Upper lobe of right lung (tissue), 1 donor: Measurements from ENCODE around the gene LRRN2. TPM values are rescaled to one million over a fixed set of nuclear protein-coding genes. Genes with fewer than 3 reads are reported as not detected.
A peak's percentile ranks its signal among the peaks of the same experiment; 100 is the strongest.

Source experiments
- ATAC-seq: fragments of 200-7000 bp; cut with Tn5 transposase; one replicate; pipeline ENCODE4 v1.9.1; 2020; ENCODE audit warnings: mild to moderate bottlenecking, moderate library complexity
- DNase-seq: peaks from one replicate; pipeline ENCODE4 v3.0.0-alpha.2; 2020
- H3K27ac ChIP-seq: fragments of 200-600 bp; one replicate; pipeline ENCODE4 v1.8.0; 2022
- H3K27me3 ChIP-seq: fragments of 200-600 bp; one replicate; pipeline ENCODE4 v1.8.0; 2022; ENCODE audit warnings: mild to moderate bottlenecking
- H3K36me3 ChIP-seq: fragments of 200-600 bp; one replicate; pipeline ENCODE4 v1.8.0; 2022
- H3K4me1 ChIP-seq: fragments of 200-600 bp; one replicate; pipeline ENCODE4 v1.8.0; 2022
- H3K4me3 ChIP-seq: fragments of 200-600 bp; one replicate; pipeline ENCODE4 v1.8.0; 2022; ENCODE audit warnings: mild to moderate bottlenecking
- H3K9me3 ChIP-seq: fragments of 200-600 bp; one replicate; pipeline ENCODE4 v1.8.0; 2022
- intact Hi-C: fragments of 100-400 bp; cut with DNase I; formaldehyde crosslinking; loops from one replicate; pipeline ENCODE4 v1.11.0; 2022
- total RNA-seq: library from RNA; stranded (reverse); fragmentation: NEBNext Ultra II Directional; extraction: Animal tissue kit (Norgen Biotek cat#: 25700); gene quantifications from one replicate; pipeline ENCODE4 v1.2.1, GENCODE V29; 2021
- TF ChIP-seq, protein P1 (sequence below): fragments of 200-600 bp; IDR thresholded peaks from one replicate; pipeline ENCODE4 v1.8.0; 2022; ENCODE audit warnings: antibody characterized with exemption
- donor health status: DM: no; HTN: yes; CAD: no; lungs with severe emphysema.

Gene LRRN2
- total RNA-seq, 1 donor from 2014 or later, result 3.2 TPM

DNA sequence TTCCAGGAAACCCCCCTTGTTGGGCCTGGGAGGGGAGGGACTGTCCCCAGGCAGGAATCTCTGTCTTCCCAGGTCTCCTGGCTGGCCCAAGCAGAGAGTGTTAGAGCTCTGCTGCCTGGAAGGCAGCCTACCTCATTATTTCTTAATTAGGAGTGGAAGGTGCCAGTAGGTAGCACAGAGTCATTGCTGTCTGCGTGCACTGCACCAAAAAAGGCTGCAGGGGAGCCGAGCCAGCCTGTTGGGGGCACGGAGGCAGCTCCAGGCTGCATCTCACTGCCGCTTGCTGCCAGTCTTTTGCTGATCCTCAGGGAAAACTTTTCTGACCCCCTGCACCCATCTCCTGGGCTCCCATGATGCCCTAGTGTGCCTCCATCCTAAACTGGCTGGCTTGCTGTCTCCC, 58.1 kb downstream of the LRRN2 start:
- Histone ChIP-seq H3K27ac (no peak overlapping the region), H3K4me1 (no peaks in the 10 kb centered on the region), H3K9me3 (no peaks in the 10 kb centered on the region), H3K4me3 (no peak overlapping the region), H3K27me3 (peaks cover 6% of the 10 kb centered on the region), H3K36me3 (no peaks in the 10 kb centered on the region)
- TF ChIP-seq, protein P1, sequence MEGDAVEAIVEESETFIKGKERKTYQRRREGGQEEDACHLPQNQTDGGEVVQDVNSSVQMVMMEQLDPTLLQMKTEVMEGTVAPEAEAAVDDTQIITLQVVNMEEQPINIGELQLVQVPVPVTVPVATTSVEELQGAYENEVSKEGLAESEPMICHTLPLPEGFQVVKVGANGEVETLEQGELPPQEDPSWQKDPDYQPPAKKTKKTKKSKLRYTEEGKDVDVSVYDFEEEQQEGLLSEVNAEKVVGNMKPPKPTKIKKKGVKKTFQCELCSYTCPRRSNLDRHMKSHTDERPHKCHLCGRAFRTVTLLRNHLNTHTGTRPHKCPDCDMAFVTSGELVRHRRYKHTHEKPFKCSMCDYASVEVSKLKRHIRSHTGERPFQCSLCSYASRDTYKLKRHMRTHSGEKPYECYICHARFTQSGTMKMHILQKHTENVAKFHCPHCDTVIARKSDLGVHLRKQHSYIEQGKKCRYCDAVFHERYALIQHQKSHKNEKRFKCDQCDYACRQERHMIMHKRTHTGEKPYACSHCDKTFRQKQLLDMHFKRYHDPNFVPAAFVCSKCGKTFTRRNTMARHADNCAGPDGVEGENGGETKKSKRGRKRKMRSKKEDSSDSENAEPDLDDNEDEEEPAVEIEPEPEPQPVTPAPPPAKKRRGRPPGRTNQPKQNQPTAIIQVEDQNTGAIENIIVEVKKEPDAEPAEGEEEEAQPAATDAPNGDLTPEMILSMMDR, result no peak
- DNase-seq (no peak), ATAC-seq (no peak)
- intact Hi-C loops, result no loop called here

DNA sequence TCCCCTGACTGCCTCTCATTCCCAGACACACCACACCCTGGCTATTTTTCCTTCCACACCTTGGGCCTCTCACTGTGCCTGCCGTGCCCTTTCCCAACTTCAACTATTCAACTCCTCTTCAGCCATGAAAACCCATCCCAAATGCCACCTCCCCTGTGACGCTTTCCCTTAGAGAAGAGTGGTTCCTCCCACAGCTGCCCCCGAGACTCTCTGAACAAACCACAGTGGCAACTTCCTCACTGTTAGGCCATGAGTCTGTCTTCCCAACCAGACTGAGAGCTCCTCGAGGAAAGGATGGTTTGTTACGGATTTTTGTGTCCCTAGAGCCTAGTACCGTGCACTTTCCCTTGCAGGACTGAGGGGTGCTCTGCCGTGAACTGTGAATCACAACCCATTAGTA, 59.2 kb downstream of the LRRN2 start:
- intact Hi-C loops, result no loop called here
- Histone ChIP-seq H3K27me3 (peaks cover 6% of the 10 kb centered on the region), H3K9me3 (no peaks in the 10 kb centered on the region), H3K4me3 (no peak overlapping the region), H3K4me1 (no peaks in the 10 kb centered on the region), H3K36me3 (no peaks in the 10 kb centered on the region), H3K27ac (no peak overlapping the region)
- DNase-seq (no peak), ATAC-seq (peak; percentile 23)
- TF ChIP-seq, protein P1, result no peak

DNA sequence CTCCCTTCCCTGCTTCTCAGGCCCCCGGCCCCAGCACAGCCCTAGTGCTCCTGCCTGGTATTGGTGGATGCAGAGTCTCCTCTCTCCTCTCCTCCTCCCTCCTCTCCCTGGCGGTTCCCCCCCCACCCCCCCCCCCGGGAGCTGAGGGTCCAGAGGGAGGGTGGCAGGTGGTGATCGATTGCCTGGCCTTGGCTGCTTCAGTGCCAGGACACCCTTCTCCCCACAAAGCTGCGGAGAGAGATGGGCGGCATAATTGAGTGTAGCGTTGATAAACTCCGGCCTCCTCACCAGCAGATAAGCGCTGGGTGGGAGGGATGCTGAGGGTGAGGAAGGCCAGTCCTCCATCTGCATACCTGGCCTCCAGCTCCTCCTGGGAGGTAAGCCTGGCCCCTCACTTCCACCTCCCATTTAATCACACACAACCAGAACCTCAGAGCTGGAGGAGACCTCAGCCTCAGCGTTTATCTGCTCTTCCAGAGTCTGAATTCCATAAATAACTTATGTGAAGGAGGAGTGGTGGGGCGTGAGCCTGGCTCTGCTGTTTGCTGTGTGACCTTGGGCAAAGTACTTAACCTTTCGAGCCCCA, 60.8 kb downstream of the LRRN2 start:
- DNase-seq (no peak), ATAC-seq (no peak)
- H3K27ac ChIP-seq, result no peak overlapping the region
- no peak overlapping the region for H3K4me3 ChIP-seq
- no peaks in the 10 kb centered on the region for H3K36me3 ChIP-seq
- H3K4me1 ChIP-seq, result no peaks in the 10 kb centered on the region
- H3K27me3 ChIP-seq, result no peaks in the 10 kb centered on the region
- intact Hi-C loops, result no loop called here
- TF ChIP-seq, protein P1, result no peak
- H3K9me3 ChIP-seq, result no peaks in the 10 kb centered on the region

DNA sequence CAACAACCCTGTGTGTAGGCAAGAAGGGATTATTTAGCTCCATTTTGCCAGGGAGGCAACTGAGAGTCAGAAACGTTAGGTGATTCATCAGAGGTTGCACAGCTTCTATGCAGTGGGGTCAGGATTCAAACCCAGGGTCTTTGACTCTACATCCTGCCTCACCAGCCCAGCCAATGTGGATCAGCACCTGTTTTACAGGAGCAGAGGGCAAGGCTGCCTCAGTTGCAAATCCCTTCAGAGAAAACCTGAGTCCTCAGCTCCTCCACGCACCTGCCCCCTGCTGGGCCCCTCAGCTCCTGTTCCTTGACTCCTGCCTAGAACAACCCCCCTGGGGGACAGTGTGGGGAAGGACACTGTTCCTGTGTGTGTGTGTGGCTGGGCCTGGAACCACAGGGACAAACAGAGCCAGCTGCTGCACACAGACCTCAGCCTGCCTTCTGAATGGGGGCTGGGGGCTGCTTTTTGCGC, 61.6 kb downstream of the LRRN2 start:
- Histone ChIP-seq H3K27ac (no peak overlapping the region), H3K4me3 (no peak overlapping the region), H3K4me1 (no peaks in the 10 kb centered on the region), H3K27me3 (no peaks in the 10 kb centered on the region), H3K36me3 (no peaks in the 10 kb centered on the region), H3K9me3 (no peaks in the 10 kb centered on the region)
- intact Hi-C loops, result no loop called here
- TF ChIP-seq, protein P1, result no peak
- ATAC-seq (peak; percentile 7), DNase-seq (no peak)

DNA sequence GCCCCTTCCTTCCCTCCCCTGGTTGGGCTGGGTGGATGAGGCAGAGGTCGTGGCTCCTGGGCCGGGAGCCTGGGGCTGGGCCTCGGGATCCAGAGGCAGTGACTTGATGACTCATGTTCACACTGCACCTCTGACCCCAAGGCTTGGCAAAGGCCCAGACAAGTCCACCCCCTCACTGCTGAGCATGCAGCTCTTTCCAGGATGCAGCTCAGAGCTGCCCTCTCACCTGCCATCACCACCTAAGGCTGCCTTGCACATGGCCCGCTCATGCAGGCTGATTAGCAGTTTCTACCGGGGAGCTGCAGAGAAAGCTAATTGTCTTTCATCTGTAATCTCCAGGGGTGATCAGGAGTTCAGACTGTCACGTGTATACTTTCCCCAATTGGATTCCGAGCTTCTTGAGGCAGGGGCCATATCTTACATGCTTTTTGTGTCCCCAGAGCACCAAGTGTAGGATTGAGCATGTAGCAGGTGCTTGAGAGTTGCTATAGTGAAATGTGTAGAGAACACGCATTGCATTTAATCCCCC, 62.1 kb downstream of the LRRN2 start:
- H3K27me3 ChIP-seq, result no peaks in the 10 kb centered on the region
- intact Hi-C loops, result no loop called here
- no peaks in the 10 kb centered on the region for H3K9me3 ChIP-seq
- no peaks in the 10 kb centered on the region for H3K4me1 ChIP-seq
- H3K27ac ChIP-seq, result no peak overlapping the region
- H3K36me3 ChIP-seq, result no peaks in the 10 kb centered on the region
- H3K4me3 ChIP-seq, result no peak overlapping the region
- ATAC-seq, result peak; percentile 5
- DNase-seq, result no peak
- TF ChIP-seq, protein P1, result no peak
